HG03565 (cell line): ENCODE results near the gene SERTAD2.

Experiments used
- ATAC-seq: cut with Tn5 transposase; IDR thresholded peaks from one replicate; pipeline ENCODE4 v1.9.1; 2021; ENCODE audit warnings: mild to moderate bottlenecking, moderate library complexity; ENCODE audit not compliant: unreplicated experiment

Gene SERTAD2

DNA sequence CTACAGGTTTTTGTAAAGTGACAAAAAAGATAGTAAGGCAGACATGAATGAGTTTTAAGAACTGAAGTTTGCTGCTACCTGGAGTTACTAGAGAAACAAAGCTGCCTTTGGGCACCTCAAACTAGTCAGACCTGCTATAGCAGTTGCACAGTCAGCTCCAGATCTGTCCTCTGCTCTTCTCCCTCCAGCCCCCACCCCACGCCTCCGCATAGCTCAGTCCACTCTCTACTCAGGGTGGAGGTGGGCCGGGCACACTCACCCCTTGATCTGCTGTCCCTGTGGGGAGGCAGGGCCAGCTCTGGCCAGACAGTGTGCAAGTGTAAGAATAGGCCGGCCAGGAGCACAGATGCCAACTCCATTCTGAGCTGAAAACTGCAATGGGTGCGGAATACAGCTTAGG lies 4.1 kb downstream of the SERTAD2 start:
- no peak for ATAC-seq

DNA sequence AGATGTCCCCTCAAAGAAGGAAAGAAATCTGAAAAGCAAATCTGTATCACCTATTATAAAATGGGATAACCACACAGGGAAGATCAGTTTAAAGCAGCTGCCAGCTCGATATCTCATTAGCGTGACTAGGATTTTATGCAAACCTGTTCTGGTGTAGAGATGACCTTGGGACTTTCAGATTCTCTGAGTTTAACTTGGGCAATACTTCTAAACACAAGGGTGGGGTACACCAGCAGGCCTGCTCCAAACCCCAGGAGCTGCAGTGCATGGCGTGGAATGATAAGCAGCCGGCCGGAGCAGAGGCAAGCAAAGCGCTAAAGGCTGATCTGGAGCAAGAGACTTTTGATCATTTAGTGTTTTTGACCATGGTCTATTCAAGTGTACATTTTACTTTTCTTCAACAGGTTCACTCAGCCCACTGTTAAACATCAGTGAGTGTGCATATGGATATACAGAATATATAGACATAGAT lies 4.7 kb downstream of the SERTAD2 start:
- no peak for ATAC-seq

- no peak for ATAC-seq
These were observed 7.5 kb downstream of the SERTAD2 start for GRCh38 chr2:64646007-64646880.

- ATAC-seq: peak; percentile 30
These were observed 9.0 kb downstream of the SERTAD2 start for GRCh38 chr2:64644458-64645382.

- no peak for ATAC-seq
These were observed 9.8 kb downstream of the SERTAD2 start for GRCh38 chr2:64643838-64644457.

GRCh38 chr2:64641599-64641998 lies 12.1 kb downstream of the SERTAD2 start:
- ATAC-seq: no peak

- ATAC-seq: no peak
These were observed 13.3 kb downstream of the SERTAD2 start for GRCh38 chr2:64640153-64641044.

DNA sequence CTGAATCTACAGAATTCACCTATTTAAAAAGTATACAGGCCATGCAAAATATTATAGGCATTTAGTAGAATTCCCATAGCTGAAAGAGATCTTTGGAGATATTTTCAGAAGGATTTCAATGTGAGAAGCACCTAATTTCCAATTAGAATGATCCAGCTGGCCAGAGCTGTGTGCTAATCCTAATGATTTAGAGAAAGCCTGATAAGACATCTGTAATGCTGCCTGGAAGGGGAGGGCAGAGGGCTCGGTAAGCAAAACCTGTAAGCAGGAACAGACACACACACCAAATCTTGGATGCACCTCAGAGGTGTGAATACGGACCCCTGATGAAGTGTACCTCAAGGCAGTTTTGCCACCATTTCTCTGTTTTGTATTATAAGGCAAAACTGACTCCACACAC lies 14.0 kb downstream of the SERTAD2 start:
- ATAC-seq: no peak

DNA sequence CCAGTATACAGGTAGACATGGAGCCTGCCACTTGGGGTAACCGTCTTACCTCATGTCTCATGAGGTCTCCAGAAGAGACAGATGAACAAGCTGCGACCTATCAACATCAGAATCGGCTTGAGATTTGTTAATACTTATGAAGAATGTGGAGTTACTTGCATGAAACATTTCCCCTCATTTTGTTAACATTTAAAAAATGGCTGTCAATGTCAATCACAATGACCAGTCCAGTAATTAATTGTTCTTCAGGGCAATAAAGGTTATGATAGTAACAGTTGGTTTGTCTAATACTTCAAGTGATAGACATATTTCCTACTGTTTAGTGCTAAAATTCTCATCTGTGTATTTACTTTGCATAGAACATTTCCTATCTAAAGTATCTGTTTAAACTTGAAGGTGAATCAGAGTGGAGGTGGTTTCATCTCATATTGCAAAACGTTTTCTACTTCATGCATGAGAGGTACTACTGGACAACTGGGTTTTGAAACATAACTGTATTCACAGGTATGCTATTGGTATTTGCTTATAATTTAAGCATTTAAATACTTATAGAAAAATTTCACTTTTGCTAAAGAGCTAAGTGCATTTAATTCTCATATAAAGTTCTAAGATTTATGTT lies 15.1 kb downstream of the SERTAD2 start:
- no peak for ATAC-seq

GRCh38 chr2:64637931-64638330 lies 15.8 kb downstream of the SERTAD2 start:
- ATAC-seq: no peak

DNA sequence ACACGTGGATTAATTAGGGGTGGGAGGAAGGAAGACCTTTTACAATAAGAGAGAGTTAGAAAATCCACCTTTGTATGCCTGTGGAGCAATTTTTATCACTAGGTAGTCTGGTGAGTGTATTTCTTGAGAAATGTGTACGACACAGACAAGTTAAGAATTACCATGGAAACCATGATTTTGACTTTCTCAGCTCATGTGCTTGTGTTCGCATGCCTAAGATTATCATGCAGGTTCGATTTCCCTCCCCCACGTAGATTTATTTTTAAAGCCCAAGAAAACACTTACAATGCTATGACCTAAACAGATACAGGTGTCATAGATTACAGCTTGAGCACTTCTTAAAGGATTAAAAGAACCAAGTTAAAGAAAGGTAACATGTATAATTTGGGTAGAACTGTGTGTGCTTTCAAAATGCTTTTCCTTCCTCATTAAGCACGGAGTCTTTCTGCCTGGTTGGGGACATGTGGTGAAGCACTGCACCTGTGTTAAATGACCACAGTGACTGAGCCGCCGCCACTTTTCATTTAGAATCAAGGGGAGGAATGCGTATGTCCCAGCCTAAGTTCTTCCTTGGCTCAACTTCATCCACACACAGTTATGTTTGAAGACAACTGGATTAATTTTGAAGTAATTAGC lies 16.6 kb downstream of the SERTAD2 start:
- no peak for ATAC-seq

DNA sequence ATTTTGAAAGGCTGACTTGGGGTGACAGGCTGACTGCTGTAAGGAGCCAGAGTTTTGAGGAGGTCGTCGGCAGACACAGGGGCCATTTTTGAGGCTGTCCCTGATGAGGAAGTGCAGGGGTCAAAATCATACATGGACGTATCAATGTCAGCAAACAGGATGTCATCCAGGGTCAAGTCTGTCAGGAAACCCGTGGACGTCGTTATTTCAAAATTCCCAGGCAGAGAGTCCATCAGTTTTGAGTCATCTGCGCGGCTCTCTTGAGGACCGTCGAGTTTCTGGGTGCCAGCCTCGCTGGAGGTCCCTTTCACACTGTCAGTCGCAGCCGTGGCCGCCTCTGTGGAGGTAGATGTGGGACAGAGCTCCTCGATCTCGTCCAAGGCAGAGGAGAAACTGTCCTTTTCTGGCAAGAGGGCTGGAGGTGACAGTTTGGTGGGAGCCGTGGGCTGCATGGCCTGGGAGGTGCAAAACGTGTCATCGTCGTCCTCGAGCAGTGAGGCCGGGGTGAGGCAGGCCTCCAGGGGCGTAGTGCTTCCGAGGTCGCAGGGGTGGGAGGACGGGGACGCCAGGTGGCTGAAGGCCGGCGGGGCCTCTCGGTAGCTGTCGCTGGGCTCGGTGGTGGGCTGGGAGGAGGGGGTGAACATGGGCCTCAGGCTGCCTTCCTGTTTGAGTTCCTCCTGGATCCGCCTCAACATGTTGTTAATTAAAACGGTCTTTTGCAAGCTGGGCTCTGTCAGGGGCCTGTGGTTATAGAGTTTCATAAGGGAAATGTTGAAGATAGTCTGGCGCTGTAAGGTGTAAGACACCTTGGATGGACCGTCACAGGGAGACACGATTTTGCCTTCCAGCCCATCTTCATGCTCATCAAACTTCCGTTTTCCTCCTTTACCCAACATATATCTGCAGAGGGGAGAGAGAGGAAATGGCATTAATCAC lies 17.5 kb downstream of the SERTAD2 start:
- ATAC-seq: peak; percentile 44

GRCh38 chr2:64634345-64635267 lies 19.1 kb downstream of the SERTAD2 start:
- no peak for ATAC-seq

GRCh38 chr2:64632835-64633819 lies 20.6 kb downstream of the SERTAD2 start:
- ATAC-seq: no peak

GRCh38 chr2:64631771-64632170 lies 21.9 kb downstream of the SERTAD2 start:
- ATAC-seq: no peak

- no peak for ATAC-seq
These were observed 23.0 kb downstream of the SERTAD2 start for GRCh38 chr2:64630752-64631151.
